GM19025 (cell line): ENCODE results near the gene SCGB2B2.
A peak's percentile ranks its signal among the peaks of the same experiment; 100 is the strongest.
"Not testable (repeated sequence)": the region's sequence is repeated elsewhere in the genome, so short reads cannot be mapped to it uniquely, and the experiment has no call there.

ENCODE experiments used
- ATAC-seq: cut with Tn5 transposase; IDR thresholded peaks from one replicate; pipeline ENCODE4 v1.9.1; 2021; ENCODE audit warnings: mild to moderate bottlenecking, low read depth, moderate library complexity; ENCODE audit not compliant: unreplicated experiment

Gene SCGB2B2

GRCh38 chr19:34676697-34677385 lies at the start of gene SCGB2B2:
TSS of gene SCGB2B2 (minus strand) at chr19:34677159. CDS start at chr19:34594563, 82,596 bp downstream.
- peak; percentile 45 for ATAC-seq

GRCh38 chr19:34725400-34725799 lies 48.4 kb upstream of the SCGB2B2 start:
- no peak for ATAC-seq

GRCh38 chr19:34722353-34722752 lies 45.4 kb upstream of the SCGB2B2 start:
- no peak for ATAC-seq

GRCh38 chr19:34715357-34715756 lies 38.4 kb upstream of the SCGB2B2 start:
- no peak for ATAC-seq

- no peak for ATAC-seq
Observed at GRCh38 chr19:34713262-34713637, 36.3 kb upstream of the SCGB2B2 start.

GRCh38 chr19:34712395-34713261 lies 35.7 kb upstream of the SCGB2B2 start:
- ATAC-seq, result no peak

- no peak for ATAC-seq
Observed at GRCh38 chr19:34711890-34712289, 34.9 kb upstream of the SCGB2B2 start.

- ATAC-seq, result no peak
Observed at GRCh38 chr19:34707661-34708060, 30.7 kb upstream of the SCGB2B2 start.

GRCh38 chr19:34692549-34692948 lies 15.6 kb upstream of the SCGB2B2 start:
- no peak for ATAC-seq

GRCh38 chr19:34690372-34690771 lies 13.4 kb upstream of the SCGB2B2 start:
- ATAC-seq, result no peak

- ATAC-seq, result no peak
Observed at GRCh38 chr19:34688592-34688991, 11.6 kb upstream of the SCGB2B2 start.

- ATAC-seq, result no peak
Observed at GRCh38 chr19:34687348-34687747, 10.4 kb upstream of the SCGB2B2 start.

GRCh38 chr19:34686455-34686854 lies 9.5 kb upstream of the SCGB2B2 start:
- ATAC-seq, result no peak

GRCh38 chr19:34685266-34685665 lies 8.3 kb upstream of the SCGB2B2 start:
- ATAC-seq, result not testable (repeated sequence)

- ATAC-seq, result no peak
Observed at GRCh38 chr19:34681478-34681877, 4.5 kb upstream of the SCGB2B2 start.

- no peak for ATAC-seq
Observed at GRCh38 chr19:34678421-34678820, 1.5 kb upstream of the SCGB2B2 start.

- ATAC-seq, result no peak
Observed at GRCh38 chr19:34678085-34678412, 1.1 kb upstream of the SCGB2B2 start.

- peak; percentile 87 for ATAC-seq
Observed at GRCh38 chr19:34677386-34678084, 576 bp upstream of the SCGB2B2 start, which contains the start of gene ZNF302. TSS of gene ZNF302 (plus strand) at chr19:34677678. CDS start at chr19:34678805, 1,127 bp downstream.

GRCh38 chr19:34675919-34676318 lies 1.0 kb downstream of the SCGB2B2 start:
- no peak for ATAC-seq

GRCh38 chr19:34675250-34675649 lies 1.7 kb downstream of the SCGB2B2 start:
- ATAC-seq, result no peak

- ATAC-seq, result no peak
Observed at GRCh38 chr19:34673590-34673989, 3.4 kb downstream of the SCGB2B2 start.
